Measurements from ENCODE around the gene MDH2.

MDH2 gene

GRCh38 chr7:76064208-76064970 lies 16.5 kb downstream of the MDH2 start:
- no peak overlapping the region for H3K4me2 ChIP-seq (ENCODE audit: low read depth, low read length, poor library complexity, severe bottlenecking)
- no peaks in the 10 kb centered on the region for H3K36me3 ChIP-seq (ENCODE audit: low read length)
- H2AFZ ChIP-seq (ENCODE audit: low read depth, low read length, severe bottlenecking): no peak overlapping the region
- no peak overlapping the region for H3K4me3 ChIP-seq (ENCODE audit: insufficient read depth, low read length, poor library complexity, severe bottlenecking)
- no peaks in the 10 kb centered on the region for H3K9me3 ChIP-seq (ENCODE audit: insufficient read depth, low read length)
- no peak overlapping the region for H3K27ac ChIP-seq (ENCODE audit: low read depth, low read length)
- TF ChIP-seq CTCF (IDR thresholded peaks at IDR 0.05; ENCODE audit: insufficient read depth, low read length, poor library complexity, severe bottlenecking) (no peak), EZH2phosphoT487 (conservative IDR thresholded peaks at IDR 0.05; ENCODE audit: low read length) (no peak)
- H3K79me2 ChIP-seq (ENCODE audit: insufficient read depth, low read length): no peaks in the 10 kb centered on the region
- no peaks in the 10 kb centered on the region for H3K27me3 ChIP-seq (ENCODE audit: low read length)
- no peaks in the 10 kb centered on the region for H3K9me2 ChIP-seq (replicated peaks; ENCODE audit: insufficient read depth, low read length)
- H3K9ac ChIP-seq (ENCODE audit: low read length): no peak overlapping the region
- no peaks in the 10 kb centered on the region for H4K20me1 ChIP-seq (ENCODE audit: low read depth, low read length)
- H3F3A ChIP-seq (ENCODE audit: insufficient read depth): no peaks in the 10 kb centered on the region

GRCh38 chr7:76065016-76065612 lies 17.2 kb downstream of the MDH2 start:
- no peak overlapping the region for H2AFZ ChIP-seq (ENCODE audit: low read depth, low read length, severe bottlenecking)
- H3K9ac ChIP-seq (ENCODE audit: low read length): no peak overlapping the region
- no peaks in the 10 kb centered on the region for H4K20me1 ChIP-seq (ENCODE audit: low read depth, low read length)
- H3F3A ChIP-seq (ENCODE audit: insufficient read depth): no peaks in the 10 kb centered on the region
- no peak overlapping the region for H3K4me3 ChIP-seq (ENCODE audit: insufficient read depth, low read length, poor library complexity, severe bottlenecking)
- H3K9me2 ChIP-seq (replicated peaks; ENCODE audit: insufficient read depth, low read length): no peaks in the 10 kb centered on the region
- no peaks in the 10 kb centered on the region for H3K36me3 ChIP-seq (ENCODE audit: low read length)
- no peaks in the 10 kb centered on the region for H3K27me3 ChIP-seq (ENCODE audit: low read length)
- H3K27ac ChIP-seq (ENCODE audit: low read depth, low read length): no peak overlapping the region
- no peak overlapping the region for H3K4me2 ChIP-seq (ENCODE audit: low read depth, low read length, poor library complexity, severe bottlenecking)
- no peaks in the 10 kb centered on the region for H3K79me2 ChIP-seq (ENCODE audit: insufficient read depth, low read length)
- TF ChIP-seq EZH2phosphoT487 (conservative IDR thresholded peaks at IDR 0.05; ENCODE audit: low read length) (no peak), CTCF (IDR thresholded peaks at IDR 0.05; ENCODE audit: insufficient read depth, low read length, poor library complexity, severe bottlenecking) (no peak)
- no peaks in the 10 kb centered on the region for H3K9me3 ChIP-seq (ENCODE audit: insufficient read depth, low read length)

- H3K27me3 ChIP-seq (ENCODE audit: low read length): no peaks in the 10 kb centered on the region
- H4K20me1 ChIP-seq (ENCODE audit: low read depth, low read length): no peaks in the 10 kb centered on the region
- H3K9ac ChIP-seq (ENCODE audit: low read length): no peak overlapping the region
- H3K79me2 ChIP-seq (ENCODE audit: insufficient read depth, low read length): no peaks in the 10 kb centered on the region
- no peaks in the 10 kb centered on the region for H3F3A ChIP-seq (ENCODE audit: insufficient read depth)
- H3K9me2 ChIP-seq (replicated peaks; ENCODE audit: insufficient read depth, low read length): no peaks in the 10 kb centered on the region
- H3K9me3 ChIP-seq (ENCODE audit: insufficient read depth, low read length): no peaks in the 10 kb centered on the region
- TF ChIP-seq CTCF (IDR thresholded peaks at IDR 0.05; ENCODE audit: insufficient read depth, low read length, poor library complexity, severe bottlenecking) (no peak), EZH2phosphoT487 (conservative IDR thresholded peaks at IDR 0.05; ENCODE audit: low read length) (no peak)
- H3K4me2 ChIP-seq (ENCODE audit: low read depth, low read length, poor library complexity, severe bottlenecking): no peak overlapping the region
- no peak overlapping the region for H3K27ac ChIP-seq (ENCODE audit: low read depth, low read length)
- no peaks in the 10 kb centered on the region for H3K36me3 ChIP-seq (ENCODE audit: low read length)
- H2AFZ ChIP-seq (ENCODE audit: low read depth, low read length, severe bottlenecking): no peak overlapping the region
- H3K4me3 ChIP-seq (ENCODE audit: insufficient read depth, low read length, poor library complexity, severe bottlenecking): no peak overlapping the region
These were observed 19.0 kb downstream of the MDH2 start for GRCh38 chr7:76066716-76067503.

All from SU-DHL-6 (cell line).